ENCODE results near the gene PTAR1.

DNA sequence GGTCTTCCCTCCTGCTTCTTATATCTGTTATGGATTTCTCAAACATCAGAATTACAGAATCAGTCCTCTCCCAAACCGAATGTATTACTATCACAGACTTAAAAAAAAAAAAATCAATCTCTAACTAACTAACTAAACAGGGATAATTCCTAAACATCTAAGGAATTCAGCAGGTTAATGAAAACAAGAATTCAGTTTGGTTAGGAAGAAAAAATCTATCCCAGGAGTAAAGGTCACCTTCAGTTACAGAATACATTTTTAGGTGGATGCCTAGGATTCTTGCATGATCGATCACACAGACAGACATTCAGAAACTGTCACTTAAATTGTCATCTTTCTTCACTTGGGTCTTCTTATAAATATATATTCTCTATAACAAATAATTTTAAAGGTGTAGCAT lies 11.5 kb downstream of the PTAR1 start:
- TF ChIP-seq CTCF (IDR thresholded peaks at IDR 0.05) = no peak
- no peak for TF ChIP-seq POLR2A (IDR thresholded peaks at IDR 0.05)
